ENCODE data around the gene ZNF837.
"Not testable (repeated sequence)": the region's sequence is repeated elsewhere in the genome, so short reads cannot be mapped to it uniquely, and the experiment has no call there.

Gene ZNF837

DNA sequence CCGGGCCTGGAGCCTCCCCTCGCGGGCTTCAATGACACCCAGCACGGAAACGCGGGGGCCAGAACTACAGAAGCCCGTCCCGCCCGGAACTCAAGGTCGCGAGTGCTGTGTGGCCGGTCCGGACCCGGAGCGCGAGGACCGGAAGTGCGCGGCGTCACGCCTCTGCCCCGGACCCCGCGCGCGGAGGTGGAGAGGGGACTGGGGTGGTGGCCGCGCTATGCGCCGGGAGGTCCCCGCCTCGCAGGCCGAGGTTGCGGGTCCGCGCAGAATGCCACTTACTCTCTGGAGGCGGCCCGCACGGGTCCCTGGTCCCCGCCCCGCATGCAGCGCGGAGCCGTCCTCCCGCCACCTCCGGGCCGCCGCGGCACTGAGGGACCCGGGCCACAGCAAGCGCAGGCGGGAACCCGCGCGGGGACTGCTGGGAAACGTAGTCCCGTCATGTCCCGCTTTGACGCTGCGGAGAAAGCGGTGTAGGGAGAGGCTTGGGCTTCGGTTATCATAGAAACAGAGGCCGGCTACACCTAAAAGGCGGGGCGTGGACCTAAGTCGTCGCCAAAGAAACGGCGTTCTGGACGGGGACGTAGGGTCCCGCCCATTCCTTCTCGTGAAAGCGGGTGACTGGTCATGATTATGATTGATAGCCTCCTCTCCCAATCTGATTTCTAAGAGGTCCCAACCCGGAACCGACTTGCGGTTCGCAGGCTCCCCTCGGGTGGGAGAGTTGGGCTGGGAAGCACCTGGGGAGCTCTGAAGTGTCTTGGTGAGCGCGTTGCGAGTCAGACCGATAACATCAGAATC lies at the start of gene ZNF837:
Gene ZNF837 (minus strand): TSS at position 369 of the 798 bp plus-strand sequence. CDS start 11,698 bp downstream, outside the sequence.
- DNase-seq (ENCODE audit: extremely low read depth in 1 of 2, low read depth in 1 of 2) = peak; percentile 95 to 96

- DNase-seq (ENCODE audit: extremely low read depth in 1 of 2, low read depth in 1 of 2) = no peak
Observed at GRCh38 chr19:58429745-58430144, 48.9 kb upstream of the ZNF837 start.

- no peak for DNase-seq (ENCODE audit: extremely low read depth in 1 of 2, low read depth in 1 of 2)
Observed at GRCh38 chr19:58428617-58429016, 47.8 kb upstream of the ZNF837 start.

DNA sequence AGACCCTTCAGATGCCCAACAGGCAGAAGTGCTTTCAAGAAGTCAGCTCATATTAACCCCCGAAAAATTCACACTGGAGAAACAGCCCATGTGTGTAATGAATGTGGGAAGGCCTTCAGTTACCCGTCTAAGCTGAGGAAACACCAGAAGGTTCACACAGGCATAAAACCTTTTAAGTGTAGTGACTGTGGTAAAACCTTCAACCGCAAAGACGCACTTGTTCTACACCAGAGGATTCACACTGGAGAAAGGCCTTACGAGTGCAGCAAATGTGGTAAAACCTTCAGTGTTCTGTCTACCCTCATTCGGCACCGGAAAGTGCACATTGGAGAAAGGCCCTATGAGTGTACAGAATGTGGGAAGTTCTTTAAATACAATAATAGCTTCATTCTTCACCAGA lies 36.2 kb upstream of the ZNF837 start:
- no peak for DNase-seq (ENCODE audit: extremely low read depth in 1 of 2, low read depth in 1 of 2)

DNA sequence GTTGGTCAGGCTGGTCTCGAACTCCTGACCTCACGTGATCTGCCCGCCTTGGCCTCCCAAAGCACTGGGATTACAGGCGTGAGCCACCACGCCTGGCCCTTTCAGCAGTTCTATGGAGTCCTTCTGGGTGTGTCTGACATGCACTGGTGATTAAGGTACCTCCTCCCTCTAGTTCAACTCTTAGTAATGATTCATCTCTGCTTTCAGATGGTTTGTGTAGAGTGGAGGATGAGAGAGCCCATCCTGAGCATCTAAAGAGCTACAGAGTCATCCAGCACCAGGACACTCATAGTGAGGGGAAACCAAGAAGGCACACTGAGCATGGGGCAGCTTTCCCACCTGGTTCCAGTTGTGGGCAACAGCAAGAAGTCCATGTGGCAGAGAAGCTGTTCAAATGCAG lies 35.8 kb upstream of the ZNF837 start:
- DNase-seq (ENCODE audit: extremely low read depth in 1 of 2, low read depth in 1 of 2) = no peak

GRCh38 chr19:58409010-58409790 lies 28.4 kb upstream of the ZNF837 start:
- DNase-seq (ENCODE audit: extremely low read depth in 1 of 2, low read depth in 1 of 2) = no peak

DNA sequence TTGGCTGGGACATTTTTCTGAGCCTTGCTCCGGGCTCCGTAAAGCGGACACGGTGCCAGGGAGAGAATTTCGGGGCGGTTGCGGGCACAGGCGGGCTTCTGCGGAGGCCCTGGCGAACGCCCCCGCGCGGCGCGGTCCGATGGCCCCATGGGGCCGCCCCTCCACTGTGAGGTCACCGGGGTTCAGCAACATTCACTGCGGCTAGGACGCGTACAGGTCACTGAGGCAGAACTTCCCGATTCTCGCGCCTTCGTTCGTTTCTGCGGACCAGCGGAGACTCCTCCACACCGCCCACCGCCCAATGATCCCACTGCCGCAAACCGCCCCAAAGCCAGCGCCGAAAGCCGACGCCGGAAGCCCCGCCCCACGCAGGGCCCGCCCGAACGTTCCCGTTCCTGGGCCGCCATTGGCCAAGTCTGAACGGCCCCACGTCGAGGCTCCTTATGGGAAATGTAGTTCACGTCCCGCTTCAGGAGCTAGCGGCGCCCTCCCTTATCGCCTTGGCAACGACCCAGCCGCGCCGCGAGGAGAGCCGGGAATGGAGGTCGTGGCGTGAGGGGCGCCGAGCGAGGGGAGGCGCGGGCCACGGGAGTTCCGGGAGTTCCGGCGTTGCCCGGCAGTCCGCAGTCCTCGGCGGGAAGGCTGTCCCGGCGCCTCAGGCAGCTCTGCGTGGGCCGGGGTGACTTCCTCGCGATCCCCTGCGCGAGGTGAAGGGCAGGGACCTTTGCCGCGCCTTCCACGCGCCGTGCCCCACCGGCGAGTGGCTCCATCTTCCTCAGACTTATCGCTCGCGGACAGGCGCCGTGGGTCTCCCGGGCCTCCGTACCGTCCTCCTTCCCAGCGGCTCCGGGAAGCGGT lies 27.6 kb upstream of the ZNF837 start, which contains the start of gene ZNF584:
Gene ZNF584 (plus strand): TSS at position 498 of the 858 bp plus-strand sequence. CDS start 499 bp downstream, outside the sequence.
- peak; percentile 83 to 87 for DNase-seq (ENCODE audit: extremely low read depth in 1 of 2, low read depth in 1 of 2)

DNA sequence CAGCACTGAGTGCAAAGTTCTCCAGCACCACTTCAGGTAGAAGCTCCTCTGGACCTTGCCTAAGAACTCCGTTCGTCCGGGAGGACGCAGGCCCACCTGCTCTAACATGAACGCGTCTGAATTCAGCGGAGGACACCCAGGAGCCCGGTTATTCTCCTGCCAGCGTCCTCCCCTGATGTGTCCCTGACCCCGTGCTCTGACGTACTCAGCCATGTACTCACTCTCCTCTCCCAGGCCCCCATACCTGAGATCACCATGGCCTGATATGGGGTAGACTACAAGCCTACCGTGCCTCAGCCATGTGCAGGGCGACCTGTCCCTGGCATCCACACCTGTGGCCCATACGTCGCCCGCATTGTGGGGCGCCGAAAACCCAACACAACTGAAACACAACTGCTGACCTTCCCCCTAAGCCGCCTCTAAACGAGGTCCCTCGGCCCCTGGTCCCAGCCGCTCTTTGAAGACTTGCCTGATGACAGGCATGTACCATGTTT lies 26.9 kb upstream of the ZNF837 start:
- no peak for DNase-seq (ENCODE audit: extremely low read depth in 1 of 2, low read depth in 1 of 2)

DNA sequence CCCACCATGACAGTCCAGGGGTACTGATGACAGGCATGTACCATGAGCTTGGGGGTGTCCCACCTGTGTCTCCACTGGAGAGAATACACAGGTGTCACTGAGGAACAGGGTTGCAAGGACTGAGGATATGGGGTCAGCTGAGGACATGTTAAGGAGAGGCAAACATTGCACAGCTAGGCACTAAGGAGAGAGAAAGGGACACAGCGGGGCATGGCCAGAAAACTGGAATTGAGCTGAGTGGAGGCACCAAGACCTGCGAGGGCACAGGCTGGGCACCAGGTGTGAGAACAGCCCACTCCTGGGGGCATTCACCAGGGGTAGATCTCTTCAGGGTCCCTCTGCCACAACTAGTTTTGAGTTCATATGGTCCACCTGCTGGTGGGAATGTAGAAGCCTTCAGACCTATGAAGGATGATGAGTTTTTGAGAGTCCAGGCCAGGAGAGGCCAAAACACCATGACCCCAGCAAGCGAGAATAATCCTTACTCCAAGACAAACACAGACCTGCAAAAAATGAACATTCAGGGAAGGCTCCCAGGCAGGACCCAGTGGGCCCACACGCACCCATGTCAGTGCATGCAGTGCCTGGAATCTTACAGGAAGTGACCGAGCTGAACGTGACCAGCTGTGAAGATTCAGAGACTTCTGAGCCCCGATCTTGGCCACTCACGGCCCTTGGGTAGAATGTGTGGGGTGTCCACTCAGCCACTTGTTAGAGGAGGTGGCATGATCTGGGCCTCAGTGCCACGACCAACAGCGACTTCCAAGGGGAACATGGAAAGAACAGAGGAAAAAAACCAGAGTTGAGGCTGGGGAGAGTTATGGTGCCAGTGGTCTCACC lies 26.2 kb upstream of the ZNF837 start:
- no peak for DNase-seq (ENCODE audit: extremely low read depth in 1 of 2, low read depth in 1 of 2)

- not testable (repeated sequence) for DNase-seq (ENCODE audit: extremely low read depth in 1 of 2, low read depth in 1 of 2)
Observed at GRCh38 chr19:58403920-58404478, 23.2 kb upstream of the ZNF837 start.

DNA sequence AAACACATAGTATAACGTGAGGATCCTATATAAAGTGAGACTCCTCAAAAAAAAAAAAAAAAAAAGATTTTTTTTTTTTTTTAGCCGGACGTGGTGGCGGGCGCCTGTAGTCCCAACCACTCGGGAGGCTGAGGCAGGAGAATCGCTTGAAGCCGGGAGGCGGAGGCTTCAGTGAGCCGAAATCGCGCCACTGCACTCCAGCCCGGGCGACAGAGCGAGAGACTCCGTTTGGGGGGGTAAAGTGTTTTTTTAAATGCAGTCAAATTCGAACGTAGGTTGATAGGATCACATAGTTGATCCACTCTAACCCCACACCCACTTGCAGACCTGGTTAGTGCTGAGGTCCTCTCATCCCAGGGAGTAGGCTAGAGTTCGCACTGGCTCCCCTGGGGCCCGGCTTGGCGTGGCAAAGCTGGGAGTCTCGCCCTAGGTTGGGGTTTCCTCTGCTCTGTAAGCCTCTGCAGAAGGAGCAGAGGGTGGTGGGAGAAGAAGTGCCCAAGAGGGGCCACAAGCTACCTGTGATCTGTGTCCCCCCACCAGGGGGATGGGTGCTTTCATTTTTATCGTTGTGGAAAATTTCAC lies 21.1 kb upstream of the ZNF837 start:
- no peak for DNase-seq (ENCODE audit: extremely low read depth in 1 of 2, low read depth in 1 of 2)

DNA sequence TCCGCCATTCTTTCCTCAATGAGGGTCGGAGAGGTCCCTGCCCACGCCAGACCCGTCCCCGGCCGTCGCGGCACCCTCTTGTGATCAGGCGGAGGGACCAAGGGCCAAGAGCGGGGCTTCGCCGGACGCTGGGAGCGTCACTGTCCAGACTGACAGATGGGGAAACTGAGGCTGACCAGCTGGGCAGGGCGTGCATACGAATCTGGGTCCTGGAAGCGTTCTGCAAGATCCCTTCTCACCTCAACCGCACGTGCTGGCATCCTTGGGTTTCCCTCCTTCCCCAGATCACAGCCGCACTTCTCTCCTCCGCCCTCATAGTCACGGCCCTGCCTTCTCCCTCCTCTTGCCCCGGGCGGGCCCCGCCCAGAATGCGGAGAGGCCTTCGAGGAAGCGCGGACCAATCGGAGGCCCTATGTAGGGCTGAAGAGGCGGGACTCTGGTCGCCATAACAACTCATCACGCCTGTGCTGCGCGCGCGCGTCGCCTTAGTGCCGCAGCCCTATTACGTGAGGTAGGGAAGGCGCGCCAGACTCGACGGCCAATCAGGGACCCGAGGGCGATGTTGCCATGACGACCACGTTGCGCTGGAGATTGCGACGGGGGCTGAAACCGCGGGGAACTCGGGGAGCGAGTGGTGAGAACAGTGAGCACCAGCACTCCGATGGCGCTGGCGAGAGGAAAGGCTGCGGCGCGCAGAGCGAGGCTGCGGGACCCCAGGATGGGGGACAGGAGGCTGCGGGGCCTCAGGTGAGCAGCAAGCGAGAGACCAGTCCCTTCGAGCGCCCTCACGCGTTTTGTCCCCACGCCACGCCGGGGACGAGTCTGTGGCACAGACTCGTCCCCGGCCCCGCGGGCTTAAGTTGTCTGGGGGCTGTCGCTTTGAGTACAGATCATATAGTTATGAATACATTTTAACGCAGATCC lies 20.3 kb upstream of the ZNF837 start:
- DNase-seq (ENCODE audit: extremely low read depth in 1 of 2, low read depth in 1 of 2) = peak; percentile 96 to 99

DNA sequence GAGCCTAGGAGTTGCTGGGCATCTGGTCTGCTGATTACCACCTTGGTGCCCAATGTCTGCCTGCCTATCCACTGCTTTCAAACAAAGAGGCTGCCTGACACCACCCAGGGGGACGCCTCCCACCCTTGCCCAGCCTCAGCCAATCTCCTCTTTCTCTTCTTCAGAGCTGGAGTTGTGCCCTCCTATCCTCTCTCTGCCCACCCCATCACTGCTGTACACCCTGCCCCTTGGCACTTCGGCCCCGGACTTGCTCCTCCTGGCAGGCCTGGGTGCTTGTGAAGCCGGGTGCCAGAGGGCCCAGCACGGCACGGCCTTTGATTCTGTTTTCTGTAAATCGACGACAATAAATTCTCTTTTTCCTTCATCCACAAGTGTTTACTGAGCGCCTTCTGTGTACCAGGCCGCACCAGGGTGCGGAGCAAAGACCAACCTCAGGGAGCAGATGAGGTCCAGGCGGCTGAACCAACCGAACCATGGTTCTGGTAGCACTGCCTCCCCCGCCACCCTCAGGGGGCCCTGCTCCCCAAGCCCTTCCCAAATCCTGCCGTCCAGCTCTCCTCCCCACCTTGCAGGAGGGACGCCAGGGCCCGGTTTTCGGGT lies 19.6 kb upstream of the ZNF837 start:
- DNase-seq (ENCODE audit: extremely low read depth in 1 of 2, low read depth in 1 of 2) = no peak

GRCh38 chr19:58399903-58400302 lies 19.1 kb upstream of the ZNF837 start:
- no peak for DNase-seq (ENCODE audit: extremely low read depth in 1 of 2, low read depth in 1 of 2)

DNA sequence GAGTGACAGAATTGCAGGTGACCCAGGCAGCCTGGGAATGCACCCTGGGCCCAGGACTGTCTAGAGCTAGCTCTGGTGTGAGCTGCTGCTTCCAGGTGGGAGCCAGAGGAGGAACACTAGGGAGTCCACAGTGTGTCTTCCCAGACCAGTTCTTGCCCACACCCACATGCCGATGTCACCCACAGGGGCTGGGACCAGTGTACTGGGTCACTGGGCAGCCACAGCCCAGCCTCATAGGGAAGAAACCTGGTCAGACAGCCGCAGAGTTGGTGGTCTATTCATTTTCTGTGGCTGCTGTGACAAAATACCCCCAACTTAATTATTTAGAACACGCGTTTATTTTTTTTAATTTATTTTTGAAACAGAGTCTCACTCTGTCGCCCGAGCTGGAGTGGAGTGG lies 17.7 kb upstream of the ZNF837 start:
- no peak for DNase-seq (ENCODE audit: extremely low read depth in 1 of 2, low read depth in 1 of 2)

DNA sequence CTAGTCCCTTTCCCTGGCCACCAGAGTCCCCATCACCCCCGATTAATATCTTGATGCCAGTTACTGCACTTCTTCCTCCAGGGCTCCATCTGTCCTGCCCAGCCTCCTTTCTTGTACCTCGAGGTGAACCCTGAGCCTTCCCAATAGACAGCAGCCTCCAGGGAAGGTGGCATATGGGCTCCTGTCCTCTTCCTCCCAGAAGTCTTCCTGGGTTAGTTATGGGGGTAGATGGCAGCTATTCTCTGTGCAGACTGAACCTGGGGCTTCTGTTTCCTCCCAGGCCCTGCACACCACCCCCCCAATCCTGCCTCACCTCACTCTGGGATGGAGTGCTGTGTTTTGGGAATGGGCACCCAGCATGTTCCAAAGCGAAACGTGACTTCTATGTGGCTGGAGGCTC lies 17.3 kb upstream of the ZNF837 start:
- DNase-seq (ENCODE audit: extremely low read depth in 1 of 2, low read depth in 1 of 2) = no peak

DNA sequence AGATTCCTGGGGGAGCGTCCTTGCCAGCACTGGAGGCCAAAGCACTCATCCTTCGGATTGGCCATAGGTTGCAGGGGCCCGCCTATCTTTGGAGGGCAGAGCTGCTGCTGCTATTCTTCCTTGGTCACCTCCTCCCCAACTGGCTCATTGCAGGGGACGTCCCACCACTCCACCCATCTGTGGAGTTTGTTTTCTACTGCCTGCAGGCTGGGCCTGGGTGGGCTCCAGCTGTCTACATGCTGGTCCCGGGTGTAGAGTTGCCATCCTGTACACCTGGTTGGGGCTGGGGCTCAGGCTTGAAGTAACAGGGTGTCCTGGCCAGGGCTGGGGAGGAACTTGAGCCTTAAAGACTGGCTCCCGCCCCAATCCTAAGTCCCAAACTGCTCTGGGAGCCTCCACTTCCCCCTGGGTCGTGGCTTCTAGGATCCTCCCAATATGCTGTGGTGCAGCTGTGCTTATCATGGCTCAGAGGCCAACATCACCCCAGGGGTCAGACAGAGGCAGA lies 16.8 kb upstream of the ZNF837 start:
- DNase-seq (ENCODE audit: extremely low read depth in 1 of 2, low read depth in 1 of 2) = no peak

All from activated CD8-positive, alpha-beta memory T cell treated with anti-CD3 and anti-CD28 coated beads for 1 hour (primary cell).